K562 (cell line): ENCODE data around the gene IL10RB. TPM values are rescaled to one million over a fixed set of nuclear protein-coding genes. Genes with fewer than 3 reads are reported as not detected.

Source experiments
- BDP1 ChIP-seq: IDR thresholded peaks from 3 replicates; pipeline ENCODE4 v1.6.1; 2011; ENCODE audit not compliant: insufficient read length, insufficient read depth
- CEBPG ChIP-seq, 3 experiments: fragments of 200-800 bp in 1 of 3; sonication (Bioruptor generic) in 1 of 3; sonication (generic) in 1 of 3; formaldehyde crosslinking in 1 of 3; IDR thresholded peaks in 2 of 3; conservative IDR thresholded peaks in 1 of 3; 2 replicates each; pipeline versions ENCODE4 v1.6.1 to v1.8.0; 2016 to 2022; ENCODE audit warnings: missing compliant biosample characterization in 2 of 3, missing genetic modification characterization in 2 of 3, mild to moderate bottlenecking in 1 of 3, missing genetic modification reagents in 1 of 3
- ETS2 ChIP-seq: IDR thresholded peaks from 2 replicates; pipeline ENCODE4 v1.6.1; 2016; ENCODE audit warnings: borderline replicate concordance, missing genetic modification characterization, mild to moderate bottlenecking, moderate library complexity, missing compliant biosample characterization; ENCODE audit not compliant: poor library complexity, severe bottlenecking
- GATA2 ChIP-seq: sonication (generic); formaldehyde crosslinking; IDR thresholded peaks from 2 replicates; pipeline ENCODE4 v1.4.0; 2020; ENCODE audit warnings: mild to moderate bottlenecking, missing genetic modification reagents
- GATAD2B ChIP-seq: fragments of 450-650 bp; IDR thresholded peaks from 2 replicates; pipeline ENCODE4 v1.6.1; 2017; ENCODE audit warnings: mild to moderate bottlenecking, borderline replicate concordance
- ILF3 ChIP-seq: fragments of 450-650 bp; IDR thresholded peaks from 2 replicates; pipeline ENCODE4 v1.6.1; 2018; ENCODE audit warnings: antibody characterized with exemption, mild to moderate bottlenecking, moderate library complexity, borderline replicate concordance
- L3MBTL2 ChIP-seq: fragments of 450-650 bp; IDR thresholded peaks from 2 replicates; pipeline ENCODE4 v1.6.1; 2016; ENCODE audit warnings: mild to moderate bottlenecking, moderate library complexity
- MCM7 ChIP-seq, 2 experiments: fragments of 450-650 bp; IDR thresholded peaks; 2 replicates each; pipeline ENCODE4 v1.6.1; 2016 to 2018
- NFRKB ChIP-seq: fragments of 450-650 bp; IDR thresholded peaks from 2 replicates; pipeline ENCODE4 v1.6.1; 2016; ENCODE audit warnings: low read depth
- NR2F6 ChIP-seq: fragments of 450-650 bp; formaldehyde crosslinking; IDR thresholded peaks from 2 replicates; pipeline ENCODE4 v1.4.0; 2020; ENCODE audit warnings: mild to moderate bottlenecking
- PHF20 ChIP-seq: fragments of 450-650 bp; IDR thresholded peaks from 2 replicates; pipeline ENCODE4 v1.6.1; 2018; ENCODE audit not compliant: partially characterized antibody
- RBM14 ChIP-seq: fragments of 200-400 bp; formaldehyde crosslinking; IDR thresholded peaks from 2 replicates; pipeline ENCODE4 v1.6.1; 2018; ENCODE audit warnings: low read depth, mild to moderate bottlenecking, low read length, moderate library complexity, borderline replicate concordance; ENCODE audit not compliant: insufficient read depth
- RUNX1 ChIP-seq: sonication (generic); IDR thresholded peaks from 2 replicates; pipeline ENCODE4 v1.6.1; 2016; ENCODE audit warnings: antibody characterized with exemption, low read depth
- SAFB ChIP-seq: fragments of 200-400 bp; formaldehyde crosslinking; IDR thresholded peaks from 2 replicates; pipeline ENCODE4 v1.6.1; 2017; ENCODE audit warnings: low read depth, low read length, borderline replicate concordance
- TAF15 ChIP-seq: fragments of 200-400 bp; formaldehyde crosslinking; IDR thresholded peaks from 2 replicates; pipeline ENCODE4 v1.6.1; 2017; ENCODE audit warnings: mild to moderate bottlenecking, low read depth, low read length, moderate library complexity
- TOE1 ChIP-seq, 2 experiments: fragments of 450-650 bp in 1 of 2; sonication (generic) in 1 of 2; formaldehyde crosslinking in 1 of 2; IDR thresholded peaks; 2 replicates each; pipeline versions ENCODE4 v1.7.1 to v1.8.0; 2016 to 2022; ENCODE audit warnings: borderline replicate concordance in 2 of 2, mild to moderate bottlenecking in 2 of 2, antibody characterized with exemption in 1 of 2, inconsistent platforms in 1 of 2, low read depth in 1 of 2, missing genetic modification reagents in 1 of 2, moderate library complexity in 1 of 2
- YY1 ChIP-seq, 3 experiments: IDR thresholded peaks; 2 replicates each; pipeline ENCODE4 v1.6.1; 2011; ENCODE audit warnings: low read length in 2 of 3, mild to moderate bottlenecking in 2 of 3, moderate library complexity in 2 of 3, borderline replicate concordance in 1 of 3, control low read depth in 1 of 3, low read depth in 1 of 3; ENCODE audit not compliant: insufficient read depth in 3 of 3, insufficient replicate concordance in 2 of 3, control insufficient read depth in 1 of 3, insufficient read length in 1 of 3; ENCODE audit errors: extremely low read depth in 1 of 3
- ZNF274 ChIP-seq: IDR thresholded peaks from 2 replicates; pipeline ENCODE4 v1.6.1; 2011; ENCODE audit warnings: low read depth, mild to moderate bottlenecking, low read length, moderate library complexity, borderline replicate concordance
- ZNF316 ChIP-seq: fragments of 450-650 bp; IDR thresholded peaks from 2 replicates; pipeline ENCODE4 v1.6.1; 2016
- ZNF699 ChIP-seq: fragments of 250-450 bp; sonication (Bioruptor Pico); IDR thresholded peaks from 2 replicates; pipeline ENCODE4 v1.8.0; 2021; ENCODE audit warnings: mild to moderate bottlenecking, moderate library complexity; ENCODE audit not compliant: insufficient replicate concordance
- ZZZ3 ChIP-seq: fragments of 450-650 bp; IDR thresholded peaks from 2 replicates; pipeline ENCODE4 v1.6.1; 2016; ENCODE audit warnings: antibody characterized with exemption, mild to moderate bottlenecking, moderate library complexity
- polyA plus RNA-seq, 8 experiments: library from polyadenylated mRNA; depleted of rRNA in 4 of 8; stranded (reverse) in 5 of 8; unstranded in 3 of 8; fragments of >200 nt; fragmentation: Nextera tagmentation in 2 of 8; fragmentation: Illumina TruSeq in 1 of 8; extraction: Ambion mirVana in 2 of 8; extraction: Trizol in 1 of 8; gene quantifications; 2 replicates each; pipeline versions ENCODE4 v1.2.1 to v1.2.3, GENCODE V29; 2011 to 2014; ENCODE audit warnings: inconsistent platforms in 1 of 8, missing spikeins in 1 of 8
- total RNA-seq, 7 experiments: library from RNA; depleted of rRNA in 6 of 7; stranded (reverse); fragments of >200 nt in 6 of 7; fragmentation: Illumina TruSeq in 2 of 7; extraction: Trizol in 2 of 7; gene quantifications; 2 replicates each; pipeline versions ENCODE4 v1.2.1 to v1.2.3, GENCODE V29; 2011 to 2021; ENCODE audit warnings: low replicate concordance in 1 of 7
- TF ChIP-seq, protein P1 (sequence below): sonication (generic); formaldehyde crosslinking; IDR thresholded peaks from 2 replicates; pipeline ENCODE4 v1.8.0; 2022; ENCODE audit warnings: mild to moderate bottlenecking, missing genetic modification reagents
- TF ChIP-seq, protein P2 (sequence below): fragments of 450-650 bp; formaldehyde crosslinking; IDR thresholded peaks from 2 replicates; pipeline ENCODE4 v1.4.0; 2022; ENCODE audit warnings: missing genetic modification characterization

The IL10RB gene
- total and polyA plus RNA-seq, 9 of the 15 experiments (the other 6 are each of a cell fraction or from before 2014, with no cell fraction given) = 10.9 to 33.8 (median 23.0) TPM

DNA sequence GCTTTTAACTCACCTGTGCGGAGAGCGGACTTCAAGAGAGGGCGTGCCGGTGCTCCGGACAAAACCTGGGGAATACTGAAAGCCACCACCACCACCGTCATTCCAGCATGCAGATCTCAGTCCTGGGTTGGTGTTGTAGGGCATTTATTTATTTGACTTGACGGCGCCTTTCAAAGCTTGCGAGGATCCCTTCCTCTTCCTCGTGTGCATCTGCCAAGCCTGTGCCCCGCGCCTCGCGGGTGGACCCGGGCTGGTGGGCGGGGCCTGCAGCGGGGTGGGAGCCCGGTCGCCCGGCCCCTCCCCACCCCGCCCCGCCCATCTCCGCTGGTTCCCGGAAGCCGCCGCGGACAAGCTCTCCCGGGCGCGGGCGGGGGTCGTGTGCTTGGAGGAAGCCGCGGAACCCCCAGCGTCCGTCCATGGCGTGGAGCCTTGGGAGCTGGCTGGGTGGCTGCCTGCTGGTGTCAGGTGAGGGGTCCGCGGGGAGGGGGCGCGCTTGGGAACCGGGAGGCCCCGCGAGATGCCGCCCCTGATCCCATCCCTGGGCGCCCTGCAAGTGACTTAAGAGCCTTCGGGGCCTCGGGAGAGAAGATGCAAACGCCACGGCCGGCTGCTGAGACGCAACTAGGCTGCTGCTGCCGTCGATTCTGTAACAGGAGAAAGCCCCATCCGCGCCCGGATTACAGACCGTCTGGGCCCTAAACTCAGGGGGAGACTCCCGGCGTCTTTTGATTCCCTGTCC lies at the start of gene IL10RB (continued):
- TF ChIP-seq TOE1 (IDR thresholded peaks at IDR 0.05; ENCODE audit: borderline replicate concordance) (no peak), TOE1 (CRISPR knock-in tag; IDR thresholded peaks at IDR 0.05; ENCODE audit: borderline replicate concordance, low read depth) (no peak), YY1 (IDR thresholded peaks at IDR 0.05; ENCODE audit: borderline replicate concordance in 1 of 3, control insufficient read depth in 1 of 3, extremely low read depth in 1 of 3, insufficient read depth in 3 of 3, insufficient read length in 1 of 3, insufficient replicate concordance in 2 of 3, low read depth in 1 of 3, low read length in 2 of 3) (peak in 2 of 3 experiments; percentile 2 to 40), RBM14 (no peak), NFRKB (no peak), ZZZ3 (no peak), L3MBTL2 (peak; percentile 71), SAFB (peak; percentile 33; the same call in 1 of the 2 replicates), NR2F6 (CRISPR knock-in tag) (no peak), ILF3 (no peak), MCM7 (IDR thresholded peaks at IDR 0.05) (no peak), CEBPG (CRISPR knock-in tag; IDR thresholded peaks at IDR 0.05) (no peak), CEBPG (tag; conservative IDR thresholded peaks at IDR 0.05 in 1 of 2, IDR thresholded peaks at IDR 0.05 in 1 of 2) (no peak), TAF15 (no peak), ETS2 (tag) (no peak), GATA2 (CRISPR knock-in tag) (no peak), GATAD2B (peak; percentile 22; the same call in 1 of the 2 replicates), ZNF699 (CRISPR knock-in tag) (no peak), BDP1 (no peak), ZNF274 (no peak), PHF20 (peak; percentile 85), ZNF316 (no peak), RUNX1 (no peak)
- TF ChIP-seq, protein P1, sequence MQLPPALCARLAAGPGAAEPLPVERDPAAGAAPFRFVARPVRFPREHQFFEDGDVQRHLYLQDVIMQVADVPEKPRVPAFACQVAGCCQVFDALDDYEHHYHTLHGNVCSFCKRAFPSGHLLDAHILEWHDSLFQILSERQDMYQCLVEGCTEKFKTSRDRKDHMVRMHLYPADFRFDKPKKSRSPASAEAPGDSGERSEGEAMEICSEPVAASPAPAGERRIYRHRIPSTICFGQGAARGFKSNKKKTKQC (CRISPR knock-in tag) = no peak
- TF ChIP-seq, protein P2, sequence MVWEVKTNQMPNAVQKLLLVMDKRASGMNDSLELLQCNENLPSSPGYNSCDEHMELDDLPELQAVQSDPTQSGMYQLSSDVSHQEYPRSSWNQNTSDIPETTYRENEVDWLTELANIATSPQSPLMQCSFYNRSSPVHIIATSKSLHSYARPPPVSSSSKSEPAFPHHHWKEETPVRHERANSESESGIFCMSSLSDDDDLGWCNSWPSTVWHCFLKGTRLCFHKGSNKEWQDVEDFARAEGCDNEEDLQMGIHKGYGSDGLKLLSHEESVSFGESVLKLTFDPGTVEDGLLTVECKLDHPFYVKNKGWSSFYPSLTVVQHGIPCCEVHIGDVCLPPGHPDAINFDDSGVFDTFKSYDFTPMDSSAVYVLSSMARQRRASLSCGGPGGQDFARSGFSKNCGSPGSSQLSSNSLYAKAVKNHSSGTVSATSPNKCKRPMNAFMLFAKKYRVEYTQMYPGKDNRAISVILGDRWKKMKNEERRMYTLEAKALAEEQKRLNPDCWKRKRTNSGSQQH = no peak
